HG02852 (cell line): ENCODE measurements around the gene OLIG2.

ENCODE experiments used
- ATAC-seq: cut with Tn5 transposase; IDR thresholded peaks from one replicate; pipeline ENCODE4 v1.9.1; 2021; ENCODE audit warnings: mild to moderate bottlenecking, moderate library complexity; ENCODE audit not compliant: unreplicated experiment

The OLIG2 gene

DNA sequence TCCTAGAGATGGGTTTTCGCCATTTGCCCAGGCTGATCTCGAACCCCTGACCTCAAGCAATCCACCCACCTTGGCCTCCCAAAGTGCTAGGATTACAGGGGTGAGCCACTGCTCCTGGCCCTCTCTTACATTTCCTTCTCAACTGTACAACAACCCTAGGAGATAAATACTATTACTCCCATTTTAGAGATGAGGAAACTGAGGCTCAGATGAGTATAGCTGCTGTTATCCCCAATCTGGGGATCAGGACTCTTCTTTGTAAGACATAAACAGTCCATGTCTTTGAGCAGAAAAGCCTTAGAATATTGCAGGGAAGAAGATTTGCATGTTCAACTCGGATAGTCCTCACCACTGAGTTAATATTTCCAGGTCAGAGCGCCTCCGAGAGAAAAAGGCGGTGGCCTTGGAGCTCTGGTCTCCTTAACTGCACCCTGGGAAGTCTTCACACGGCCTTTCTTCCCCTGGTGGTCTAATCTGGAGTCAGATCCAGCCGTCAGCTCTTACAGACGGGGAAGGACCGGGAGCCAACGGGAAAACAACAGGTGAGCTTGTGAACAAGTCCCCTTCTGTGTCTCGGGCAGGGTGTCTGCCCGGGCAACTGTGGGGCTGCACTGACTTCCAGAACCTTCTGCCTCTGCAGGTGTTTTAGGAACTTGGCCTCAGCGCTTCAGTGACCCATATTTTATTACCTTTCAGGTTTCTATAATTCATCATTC, 38.3 kb downstream of the OLIG2 start:
- ATAC-seq = no peak

DNA sequence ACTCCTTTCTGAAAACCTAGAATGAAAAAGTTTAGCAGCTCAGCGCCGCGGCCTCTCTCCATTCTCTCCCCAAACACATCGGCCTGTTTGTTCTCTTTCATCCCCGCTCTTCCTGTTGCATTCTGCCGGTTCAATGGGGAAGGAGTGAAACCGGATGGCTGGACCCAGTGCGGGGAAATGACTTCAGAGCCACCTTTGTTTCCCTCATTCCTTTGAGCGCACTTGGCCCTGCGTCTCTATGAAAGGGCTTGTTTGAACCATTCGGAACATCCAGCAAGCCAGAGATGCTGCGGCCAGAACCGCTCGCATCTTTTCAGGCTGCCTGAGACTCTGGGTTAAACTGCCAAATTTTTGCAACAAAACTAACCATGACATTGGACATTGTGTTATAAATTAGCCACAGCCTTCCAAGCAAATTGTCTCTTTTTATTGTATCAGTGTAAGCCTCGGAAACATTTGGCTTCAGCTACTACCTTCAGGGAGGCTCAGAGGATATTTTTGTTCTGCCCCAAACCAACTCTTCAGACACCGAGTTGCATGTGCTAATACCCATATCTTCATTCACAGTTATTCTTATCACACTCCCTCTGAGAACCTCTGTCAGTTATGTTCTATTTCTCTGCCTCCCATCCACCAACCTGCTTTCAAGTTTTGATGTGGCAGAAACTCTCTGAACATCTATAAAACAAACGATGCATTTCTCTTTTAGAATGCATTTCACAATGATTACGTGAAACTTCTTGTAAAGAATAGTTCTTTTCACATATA, 39.1 kb downstream of the OLIG2 start:
- no peak for ATAC-seq

DNA sequence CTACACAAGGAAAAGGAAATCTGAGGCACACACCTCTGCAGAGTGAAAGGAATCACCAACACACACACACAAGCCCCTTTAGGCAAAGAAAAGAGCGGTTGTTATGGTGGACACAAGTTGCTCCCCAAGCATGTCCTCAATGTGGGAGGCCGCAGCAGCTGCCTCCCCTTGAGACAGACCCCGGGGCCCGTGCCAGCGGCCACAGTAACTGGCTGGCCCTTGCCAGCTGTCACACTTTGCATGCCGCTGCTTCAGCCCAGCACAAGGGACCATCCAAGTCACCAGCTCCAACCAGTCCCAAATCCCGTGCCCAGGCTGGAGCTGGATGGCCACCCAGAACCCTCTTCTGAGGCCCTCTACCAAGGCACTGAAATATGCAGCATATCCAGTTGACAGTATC, 41.3 kb downstream of the OLIG2 start:
- no peak for ATAC-seq

DNA sequence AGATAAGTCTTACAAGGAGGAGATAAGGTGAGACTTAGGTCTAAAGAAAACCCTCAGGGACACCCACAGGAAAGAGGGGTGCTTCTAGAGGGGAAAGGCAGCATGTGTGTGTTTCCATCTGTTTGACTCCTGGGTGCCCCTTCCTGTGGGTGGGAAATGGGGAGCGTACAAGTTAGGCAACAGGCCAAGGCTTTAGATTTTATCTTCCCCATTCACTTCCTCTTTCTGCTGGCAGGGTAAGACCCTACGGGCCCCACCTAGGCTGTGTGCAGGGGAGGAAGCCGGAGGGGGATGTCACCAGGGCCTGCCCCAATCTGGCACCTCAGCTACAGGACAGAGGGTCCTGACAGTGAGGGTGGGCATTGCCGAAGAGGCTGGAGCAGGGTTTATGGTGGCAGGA, 41.7 kb downstream of the OLIG2 start:
- ATAC-seq = no peak

DNA sequence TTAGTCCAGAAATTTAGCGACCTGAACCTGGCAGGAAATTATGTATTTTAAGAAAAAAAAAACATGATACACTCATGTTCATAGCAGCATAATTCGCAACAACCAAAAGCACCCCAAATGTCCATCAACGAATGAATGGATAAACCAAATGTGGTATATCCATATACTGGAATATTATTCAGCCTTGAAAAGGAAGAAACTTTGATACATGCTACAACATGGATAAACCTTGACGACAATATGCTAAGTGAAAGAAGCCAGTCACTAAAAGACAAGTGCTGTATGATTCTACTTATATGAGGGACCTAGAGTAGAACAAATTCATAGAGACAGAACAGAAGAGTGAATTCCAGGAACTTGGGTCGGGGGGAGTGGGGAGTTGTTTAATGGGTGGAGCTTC, 43.5 kb downstream of the OLIG2 start:
- no peak for ATAC-seq

DNA sequence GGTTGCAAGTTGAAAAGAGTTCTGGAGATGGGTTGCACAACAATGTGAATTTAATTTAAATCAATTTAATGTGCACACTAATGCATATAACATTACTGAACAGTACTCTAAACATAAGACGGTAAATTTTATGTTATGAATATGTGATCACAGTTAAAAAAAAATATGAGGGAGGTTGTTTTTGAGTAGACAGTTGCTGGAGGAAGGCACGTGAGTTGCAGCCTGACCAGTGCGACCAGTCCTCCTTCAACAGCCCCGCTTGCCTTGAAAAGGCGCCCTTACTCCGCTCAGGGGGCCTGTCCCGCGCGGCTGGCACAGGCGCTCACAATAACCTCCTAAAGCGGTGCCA, 43.9 kb downstream of the OLIG2 start:
- no peak for ATAC-seq

DNA sequence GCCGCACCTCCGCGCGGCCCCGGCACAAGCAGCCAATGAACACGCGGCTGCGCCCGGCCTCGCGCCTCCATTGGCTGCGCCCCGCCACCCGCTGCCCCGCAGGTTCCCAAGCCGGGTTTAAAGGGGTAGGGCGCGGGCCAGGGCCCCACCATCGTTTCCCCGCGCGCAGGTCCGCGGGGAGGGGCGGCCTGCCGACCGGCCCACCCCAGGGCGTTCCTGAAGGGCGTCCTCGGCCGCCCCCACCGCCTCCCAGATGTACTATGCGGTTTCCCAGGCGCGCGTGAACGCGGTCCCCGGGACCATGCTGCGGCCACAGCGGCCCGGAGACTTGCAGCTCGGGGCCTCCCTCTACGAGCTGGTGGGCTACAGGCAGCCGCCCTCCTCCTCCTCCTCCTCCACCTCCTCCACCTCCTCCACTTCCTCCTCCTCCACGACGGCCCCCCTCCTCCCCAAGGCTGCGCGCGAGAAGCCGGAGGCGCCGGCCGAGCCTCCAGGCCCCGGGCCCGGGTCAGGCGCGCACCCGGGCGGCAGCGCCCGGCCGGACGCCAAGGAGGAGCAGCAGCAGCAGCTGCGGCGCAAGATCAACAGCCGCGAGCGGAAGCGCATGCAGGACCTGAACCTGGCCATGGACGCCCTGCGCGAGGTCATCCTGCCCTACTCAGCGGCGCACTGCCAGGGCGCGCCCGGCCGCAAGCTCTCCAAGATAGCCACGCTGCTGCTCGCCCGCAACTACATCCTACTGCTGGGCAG, 44.4 kb downstream of the OLIG2 start, which contains the start of gene OLIG1:
Gene OLIG1 (plus strand): TSS at position 148 of the 750 bp plus-strand sequence. CDS start 106 bp downstream, at position 254.
- ATAC-seq = no peak

DNA sequence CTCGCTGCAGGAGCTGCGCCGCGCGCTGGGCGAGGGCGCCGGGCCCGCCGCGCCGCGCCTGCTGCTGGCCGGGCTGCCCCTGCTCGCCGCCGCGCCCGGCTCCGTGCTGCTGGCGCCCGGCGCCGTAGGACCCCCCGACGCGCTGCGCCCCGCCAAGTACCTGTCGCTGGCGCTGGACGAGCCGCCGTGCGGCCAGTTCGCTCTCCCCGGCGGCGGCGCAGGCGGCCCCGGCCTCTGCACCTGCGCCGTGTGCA, 44.9 kb downstream of the OLIG2 start:
- ATAC-seq = no peak

DNA sequence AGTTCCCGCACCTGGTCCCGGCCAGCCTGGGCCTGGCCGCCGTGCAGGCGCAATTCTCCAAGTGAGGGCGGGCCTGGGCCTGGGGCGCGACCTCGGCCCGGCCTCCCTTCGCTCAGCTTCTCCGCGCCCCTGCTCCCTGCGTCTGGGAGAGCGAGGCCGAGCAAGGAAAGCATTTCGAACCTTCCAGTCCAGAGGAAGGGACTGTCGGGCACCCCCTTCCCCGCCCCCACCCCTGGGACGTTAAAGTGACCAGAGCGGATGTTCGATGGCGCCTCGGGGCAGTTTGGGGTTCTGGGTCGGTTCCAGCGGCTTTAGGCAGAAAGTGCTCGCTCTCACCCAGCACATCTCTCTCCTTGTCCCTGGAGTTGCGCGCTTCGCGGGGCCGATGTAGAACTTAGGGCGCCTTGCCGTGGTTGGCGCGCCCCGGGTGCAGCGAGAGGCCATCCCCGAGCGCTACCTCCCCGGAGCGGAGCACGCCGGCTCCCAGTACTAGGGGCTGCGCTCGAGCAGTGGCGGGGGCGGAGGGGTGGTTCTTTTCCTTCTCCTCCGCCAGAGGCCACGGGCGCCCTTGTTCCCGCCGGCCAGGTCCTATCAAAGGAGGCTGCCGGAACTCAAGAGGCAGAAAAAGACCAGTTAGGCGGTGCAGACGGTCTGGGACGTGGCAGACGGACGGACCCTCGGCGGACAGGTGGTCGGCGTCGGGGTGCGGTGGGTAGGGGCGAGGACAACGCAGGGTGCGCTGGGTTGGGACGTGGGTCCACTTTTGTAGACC, 45.4 kb downstream of the OLIG2 start:
- ATAC-seq = no peak

DNA sequence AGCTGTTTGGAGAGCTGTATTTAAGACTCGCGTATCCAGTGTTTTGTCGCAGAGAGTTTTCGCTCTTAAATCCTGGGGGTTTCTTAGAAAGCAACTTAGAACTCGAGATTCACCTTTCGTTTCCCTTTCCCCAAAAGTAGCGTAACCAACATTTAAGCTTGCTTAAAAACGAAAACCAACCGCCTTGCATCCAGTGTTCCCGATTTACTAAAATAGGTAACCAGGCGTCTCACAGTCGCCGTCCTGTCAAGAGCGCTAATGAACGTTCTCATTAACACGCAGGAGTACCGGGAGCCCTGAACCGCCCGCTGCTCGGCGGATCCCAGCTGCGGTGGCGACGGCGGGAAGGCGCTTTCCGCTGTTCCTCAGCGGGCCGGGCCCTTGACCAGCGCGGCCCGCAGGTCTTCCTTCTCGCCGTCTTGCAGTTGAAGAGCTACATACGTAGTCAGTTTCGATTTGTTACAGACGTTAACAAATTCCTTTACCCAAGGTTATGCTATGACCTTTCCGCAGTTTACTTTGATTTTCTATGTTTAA, 46.1 kb downstream of the OLIG2 start:
- ATAC-seq = no peak

DNA sequence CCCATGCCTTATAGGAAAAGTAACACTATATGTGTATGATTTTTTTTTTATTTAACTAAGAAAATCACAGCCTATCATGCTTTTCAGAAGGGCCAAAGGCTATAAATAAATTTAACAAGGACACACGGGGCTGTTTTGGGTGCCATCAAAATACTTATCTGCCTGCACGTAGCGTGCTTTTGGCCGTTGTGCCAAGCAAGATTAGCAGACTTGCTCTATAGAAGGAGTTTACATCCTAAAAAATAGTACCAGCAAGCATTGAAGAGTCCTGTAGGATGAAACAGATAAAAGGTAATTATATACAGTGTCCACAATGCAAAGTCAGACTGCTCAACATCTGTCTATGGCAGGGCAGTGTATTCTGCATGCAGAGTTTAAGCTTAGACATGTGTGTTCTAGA, 47.9 kb downstream of the OLIG2 start:
- no peak for ATAC-seq

DNA sequence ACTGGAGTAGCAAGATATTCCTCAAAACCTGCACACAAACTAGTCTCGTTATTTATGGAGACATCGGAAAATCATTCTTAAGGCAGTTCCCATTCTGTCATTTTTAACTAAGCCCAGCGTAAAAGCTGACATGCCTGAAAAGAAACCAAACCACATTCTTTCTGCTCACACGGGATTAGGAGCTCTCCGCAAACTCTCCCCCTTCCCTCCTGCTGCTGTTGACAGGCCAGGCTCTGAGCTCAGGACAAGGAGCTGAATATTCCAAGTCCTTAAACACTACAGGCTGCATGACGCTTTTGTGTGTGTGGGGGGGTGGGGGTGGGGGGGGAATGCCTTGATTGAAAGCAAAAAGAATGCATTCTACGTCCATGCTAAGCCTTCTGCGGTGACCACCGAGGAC, 49.4 kb downstream of the OLIG2 start:
- no peak for ATAC-seq

DNA sequence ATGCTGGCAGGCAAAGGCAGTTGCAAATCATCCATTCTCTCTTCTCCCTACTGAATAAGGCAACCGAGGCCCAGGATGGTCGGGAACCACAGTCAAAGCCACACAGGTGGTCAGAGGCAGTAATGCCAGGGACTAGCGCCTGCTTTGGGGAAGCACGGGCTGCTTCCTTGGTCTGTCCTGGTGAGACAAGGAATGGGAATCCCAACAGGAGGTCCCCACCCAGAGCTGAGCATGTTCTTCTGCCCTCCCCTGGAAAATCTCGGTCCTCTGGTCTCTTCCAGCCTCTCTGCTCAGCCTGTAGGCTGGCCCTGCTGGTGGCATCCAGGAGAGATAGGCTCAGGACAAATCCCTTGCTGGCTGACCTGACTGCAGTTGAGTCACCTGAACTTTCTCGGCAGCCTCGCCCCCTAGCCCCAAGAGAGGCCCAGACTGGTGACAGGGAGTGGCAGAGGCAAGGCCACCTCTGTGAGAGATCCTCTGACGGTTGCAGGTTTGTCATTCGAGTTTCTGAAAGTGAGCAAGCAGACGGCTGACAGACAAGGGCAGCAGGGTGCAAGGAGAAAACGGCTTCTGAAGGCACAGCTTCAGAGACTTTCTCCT, 50.0 kb downstream of the OLIG2 start:
- ATAC-seq = no peak

DNA sequence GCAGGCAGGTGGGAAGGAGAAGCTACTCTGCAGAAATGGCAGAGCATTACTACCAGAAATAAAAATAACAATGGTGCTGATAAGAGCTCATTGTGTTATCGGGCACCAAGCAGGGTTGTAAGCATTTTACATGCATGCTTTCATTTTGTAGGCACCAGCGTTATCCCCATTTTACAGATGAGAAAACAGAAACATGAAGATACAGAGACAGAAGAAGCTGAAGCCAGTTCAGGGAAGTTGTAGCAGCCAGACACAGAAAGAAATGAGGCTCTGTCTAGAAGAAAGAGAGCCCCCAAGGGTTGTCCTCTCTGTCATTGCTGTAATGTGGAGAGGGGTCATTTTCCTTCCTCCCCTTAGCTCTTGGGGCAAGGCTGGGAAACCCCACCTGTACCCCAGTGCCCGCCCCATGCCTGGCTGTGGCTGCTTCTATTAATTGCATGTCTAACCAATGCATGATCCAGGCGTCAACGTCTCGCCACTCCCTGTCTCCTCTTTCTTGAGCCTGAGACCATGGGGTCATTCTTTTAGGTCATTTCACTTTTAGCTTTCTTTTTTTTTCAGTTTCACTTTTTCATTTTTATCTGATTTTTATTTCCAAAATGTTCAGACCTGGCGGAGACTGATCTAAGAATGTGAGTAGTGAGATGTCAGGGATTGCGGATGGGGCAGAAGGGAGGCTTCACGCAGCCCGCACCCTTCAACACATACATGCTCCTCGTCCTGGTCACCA, 51.0 kb downstream of the OLIG2 start:
- no peak for ATAC-seq
